Renal cortical epithelial cell (primary cell): ENCODE data around the gene RAB3D. TPM values are rescaled to one million over a fixed set of nuclear protein-coding genes. Genes with fewer than 3 reads are reported as not detected.
"Not testable (repeated sequence)": the region's sequence is repeated elsewhere in the genome, so short reads cannot be mapped to it uniquely, and the experiment has no call there.

ENCODE experiments used
- DNase-seq: peaks from one replicate; pipeline ENCODE4 v3.0.0-alpha.2; 2011; ENCODE audit warnings: low read depth
- total RNA-seq: library from RNA; depleted of rRNA; stranded (reverse); fragments of >200 nt; gene quantifications from 2 replicates; pipeline ENCODE4 v1.2.3, GENCODE V29; 2014

Gene RAB3D
- total RNA-seq, 1 donor from 2014 or later, result 49.7 TPM

GRCh38 chr19:11338569-11339253, 746 bp downstream of the RAB3D start:
- DNase-seq, result peak; percentile 49

GRCh38 chr19:11338121-11338520, 1.3 kb downstream of the RAB3D start:
- no peak for DNase-seq

- DNase-seq, result no peak
These were observed 2.4 kb downstream of the RAB3D start for GRCh38 chr19:11337080-11337479.

- no peak for DNase-seq
These were observed 3.9 kb downstream of the RAB3D start for GRCh38 chr19:11335449-11336146.

- DNase-seq, result peak; percentile 62
These were observed 5.6 kb downstream of the RAB3D start for GRCh38 chr19:11333838-11334237.

- DNase-seq, result no peak
These were observed 6.6 kb downstream of the RAB3D start for GRCh38 chr19:11332822-11333221.

- DNase-seq, result no peak
These were observed 8.0 kb downstream of the RAB3D start for GRCh38 chr19:11331502-11331901.

GRCh38 chr19:11330127-11330526, 9.3 kb downstream of the RAB3D start:
- no peak for DNase-seq

GRCh38 chr19:11325544-11325943, 13.9 kb downstream of the RAB3D start:
- no peak for DNase-seq

GRCh38 chr19:11324748-11325389, 14.6 kb downstream of the RAB3D start:
- no peak for DNase-seq

GRCh38 chr19:11324079-11324661, 15.3 kb downstream of the RAB3D start:
- peak; percentile 98 for DNase-seq

GRCh38 chr19:11323601-11324078, 15.8 kb downstream of the RAB3D start:
- no peak for DNase-seq

- peak; percentile 33 for DNase-seq
These were observed 17.0 kb downstream of the RAB3D start for GRCh38 chr19:11322269-11323024.

GRCh38 chr19:11321191-11322126, 18.0 kb downstream of the RAB3D start:
- DNase-seq, result no peak

- not testable (repeated sequence) for DNase-seq
These were observed 19.0 kb downstream of the RAB3D start for GRCh38 chr19:11320278-11320995.

- no peak for DNase-seq
These were observed 33.1 kb downstream of the RAB3D start for GRCh38 chr19:11306337-11306736.

GRCh38 chr19:11304936-11305335, 34.5 kb downstream of the RAB3D start:
- no peak for DNase-seq

GRCh38 chr19:11300811-11301120, 38.7 kb downstream of the RAB3D start:
- DNase-seq, result no peak

- DNase-seq, result no peak
These were observed 39.3 kb downstream of the RAB3D start for GRCh38 chr19:11299946-11300810.
